HTR-8/SVneo (cell line): ENCODE measurements around the gene KIAA1549.
A peak's percentile ranks its signal among the peaks of the same experiment; 100 is the strongest.
"Not testable (repeated sequence)": the region's sequence is repeated elsewhere in the genome, so short reads cannot be mapped to it uniquely, and the experiment has no call there.

Experiments used
- DNase-seq: peaks from one replicate; pipeline ENCODE4 v3.0.0; 2011; ENCODE audit warnings: low spot score, mixed read lengths; ENCODE audit not compliant: insufficient read length
- FAIRE-seq: peaks from 2 replicates; lab custom pipeline; 2011; peaks lifted over from hg19 to GRCh38; lab: Jason Lieb, UNC

The KIAA1549 gene

GRCh38 chr7:138981332-138982203 lies at the start of gene KIAA1549:
KIAA1549 (minus strand) TSS chr7:138981389; CDS start chr7:138981269, 120 bp downstream.
- DNase-seq (peak; percentile 51), FAIRE-seq (no peak)

GRCh38 chr7:139029353-139029752 lies 48.2 kb upstream of the KIAA1549 start:
- FAIRE-seq, result no peak
- no peak for DNase-seq

- FAIRE-seq, result no peak
- DNase-seq, result no peak
These were observed 45.4 kb upstream of the KIAA1549 start for GRCh38 chr7:139026551-139026950.

DNA sequence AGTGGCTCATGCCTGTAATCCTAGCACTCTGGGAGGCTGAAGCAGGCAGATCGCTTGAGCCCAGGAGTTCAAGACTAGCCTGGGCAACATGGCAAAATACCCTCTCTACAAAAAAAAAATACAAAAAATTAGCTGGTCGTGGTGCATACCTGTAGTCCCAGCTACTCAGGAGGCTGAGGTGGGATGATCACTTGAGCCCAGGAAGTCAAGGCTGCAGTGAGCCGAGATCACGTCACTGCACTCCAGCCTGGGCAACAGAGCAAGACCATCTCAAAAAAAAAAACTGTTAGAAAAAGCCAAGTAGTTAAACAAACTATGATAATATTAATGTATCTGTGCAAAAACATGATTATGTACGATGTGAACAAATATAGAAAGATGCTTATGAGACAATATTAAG lies 44.7 kb upstream of the KIAA1549 start:
- DNase-seq, FAIRE-seq: not testable (repeated sequence)

- FAIRE-seq, result no peak
- DNase-seq, result no peak
These were observed 41.9 kb upstream of the KIAA1549 start for GRCh38 chr7:139023076-139023475.

DNA sequence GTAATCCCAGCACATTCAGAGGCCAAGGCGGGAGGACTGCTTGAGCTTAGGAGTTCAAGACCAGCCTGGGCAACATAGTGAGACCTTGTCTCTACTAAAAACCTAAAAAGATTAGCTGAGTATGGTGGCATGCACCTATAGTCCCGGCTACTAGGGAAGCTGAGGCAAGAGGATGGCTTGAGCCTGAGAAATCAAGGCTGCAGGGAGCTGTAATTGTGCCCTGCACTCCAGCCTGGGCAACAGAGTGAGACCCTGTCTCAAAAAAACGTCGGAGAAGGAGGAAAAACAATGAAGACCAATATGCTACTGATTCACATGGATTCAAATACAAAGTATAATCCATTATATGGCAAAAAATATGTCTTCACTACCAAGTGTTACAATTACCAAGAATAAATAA lies 41.1 kb upstream of the KIAA1549 start:
- DNase-seq (no peak), FAIRE-seq (no peak)

- DNase-seq (no peak), FAIRE-seq (no peak)
These were observed 37.7 kb upstream of the KIAA1549 start for GRCh38 chr7:139018910-139019309.

- no peak for FAIRE-seq
- DNase-seq, result peak; percentile 82
These were observed 35.8 kb upstream of the KIAA1549 start for GRCh38 chr7:139016931-139017511.

DNA sequence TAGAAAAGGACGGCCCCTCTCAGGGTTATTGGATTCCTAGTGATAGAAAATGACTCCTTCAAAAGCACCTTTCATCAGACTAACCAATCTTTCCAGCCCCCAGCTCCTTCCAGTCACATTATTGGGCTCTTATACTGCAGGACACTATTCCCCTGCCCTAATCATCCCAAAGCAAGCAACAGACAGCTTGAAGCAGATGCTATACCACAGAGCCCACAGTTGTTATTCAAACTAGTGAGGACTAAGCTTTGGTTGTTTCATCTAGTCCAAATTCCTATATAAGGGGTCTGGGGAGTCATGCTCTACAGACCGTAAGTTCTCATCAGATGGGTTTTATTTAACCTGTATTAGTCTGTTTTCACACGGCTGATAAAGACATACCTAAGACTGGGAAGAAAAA lies 30.2 kb upstream of the KIAA1549 start:
- FAIRE-seq, result no peak
- no peak for DNase-seq

- DNase-seq, result no peak
- no peak for FAIRE-seq
These were observed 23.3 kb upstream of the KIAA1549 start for GRCh38 chr7:139004321-139005090.

DNA sequence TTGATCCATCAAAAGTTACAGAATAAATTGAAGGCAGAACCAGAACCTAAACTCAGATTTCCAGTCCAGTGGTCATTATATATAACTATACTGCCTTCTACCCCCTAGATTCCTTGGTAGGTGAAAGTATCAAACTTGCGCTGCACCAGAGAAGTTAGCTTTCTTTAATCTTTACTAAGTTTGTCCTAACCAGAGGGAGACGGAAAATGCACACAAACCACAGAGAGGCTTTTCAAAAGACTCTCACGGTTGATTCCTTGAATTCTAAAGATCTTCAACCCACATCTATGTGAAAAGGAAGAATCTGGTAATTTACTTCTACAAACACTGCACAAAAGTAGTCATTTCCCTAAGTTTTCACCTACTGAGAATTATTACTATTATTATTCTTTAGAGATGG lies 18.2 kb upstream of the KIAA1549 start:
- DNase-seq (no peak), FAIRE-seq (no peak)

GRCh38 chr7:138992052-138992531 lies 10.9 kb upstream of the KIAA1549 start:
- FAIRE-seq (no peak), DNase-seq (no peak)

- FAIRE-seq, result no peak
- no peak for DNase-seq
These were observed 6.5 kb upstream of the KIAA1549 start for GRCh38 chr7:138987686-138988085.

DNA sequence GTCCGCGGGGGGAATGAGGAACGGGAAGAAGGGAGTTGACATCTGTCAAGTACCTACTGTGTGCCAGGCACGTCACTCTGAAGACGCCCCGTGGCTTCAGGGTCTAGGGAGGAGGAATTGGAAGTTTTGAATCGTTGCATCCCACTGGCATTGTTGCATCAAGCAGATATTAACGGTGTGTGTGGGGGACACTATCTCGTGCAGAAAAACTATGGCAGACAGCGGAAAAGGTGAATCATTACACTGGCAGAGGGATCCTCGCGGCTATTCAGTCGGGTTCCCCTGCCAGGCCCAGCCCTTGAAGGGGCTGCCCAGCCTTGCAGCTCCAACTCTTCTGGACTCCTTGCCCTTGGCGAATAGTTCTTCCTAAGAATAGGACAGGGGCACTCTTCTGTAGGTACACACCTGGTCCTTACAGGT lies 1.0 kb upstream of the KIAA1549 start:
- FAIRE-seq, result no peak
- DNase-seq, result no peak

DNA sequence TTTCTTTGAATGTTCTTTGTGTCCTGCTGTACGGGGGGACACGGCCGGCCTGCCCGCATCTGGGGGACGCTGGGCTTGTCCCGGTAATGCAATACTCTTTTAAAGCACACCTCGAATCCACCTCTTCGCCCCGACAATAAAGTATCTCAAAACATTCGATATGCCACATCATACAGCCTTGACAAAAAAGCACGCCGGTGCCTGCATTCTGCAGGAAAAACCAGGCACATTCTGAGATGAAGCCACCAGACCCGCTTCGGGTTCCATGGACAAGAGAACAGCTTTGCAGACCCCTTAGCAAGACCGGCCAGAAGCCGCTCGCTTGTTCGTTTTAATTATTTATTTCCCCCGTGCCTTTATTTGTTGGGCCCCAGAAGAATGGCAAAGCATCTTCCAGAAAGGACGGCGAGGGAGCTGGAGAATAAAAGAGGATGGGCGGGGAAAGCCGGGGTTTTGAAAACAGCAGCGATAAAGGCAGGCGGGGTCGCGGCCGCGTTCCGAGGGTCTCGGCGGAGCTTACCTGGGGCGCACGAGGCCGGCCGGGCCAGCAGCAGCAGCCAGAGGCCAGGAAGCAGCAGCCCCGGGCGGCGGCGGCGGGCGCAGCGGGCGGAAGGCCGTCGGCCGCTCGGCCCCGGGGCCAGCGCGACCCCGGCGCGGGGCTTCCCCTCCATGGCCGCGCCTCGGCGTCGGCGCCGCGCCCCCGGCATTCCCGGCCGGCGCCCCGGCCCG lies 462 bp downstream of the KIAA1549 start:
- DNase-seq, result no peak

GRCh38 chr7:138979988-138980562 lies 1.1 kb downstream of the KIAA1549 start:
- DNase-seq (no peak), FAIRE-seq (no peak)

More for the DNA sequence above, 462 bp downstream of the KIAA1549 start:
- FAIRE-seq, result no peak

- FAIRE-seq, result no peak
- no peak for DNase-seq
These were observed 1.8 kb downstream of the KIAA1549 start for GRCh38 chr7:138979226-138979979.

DNA sequence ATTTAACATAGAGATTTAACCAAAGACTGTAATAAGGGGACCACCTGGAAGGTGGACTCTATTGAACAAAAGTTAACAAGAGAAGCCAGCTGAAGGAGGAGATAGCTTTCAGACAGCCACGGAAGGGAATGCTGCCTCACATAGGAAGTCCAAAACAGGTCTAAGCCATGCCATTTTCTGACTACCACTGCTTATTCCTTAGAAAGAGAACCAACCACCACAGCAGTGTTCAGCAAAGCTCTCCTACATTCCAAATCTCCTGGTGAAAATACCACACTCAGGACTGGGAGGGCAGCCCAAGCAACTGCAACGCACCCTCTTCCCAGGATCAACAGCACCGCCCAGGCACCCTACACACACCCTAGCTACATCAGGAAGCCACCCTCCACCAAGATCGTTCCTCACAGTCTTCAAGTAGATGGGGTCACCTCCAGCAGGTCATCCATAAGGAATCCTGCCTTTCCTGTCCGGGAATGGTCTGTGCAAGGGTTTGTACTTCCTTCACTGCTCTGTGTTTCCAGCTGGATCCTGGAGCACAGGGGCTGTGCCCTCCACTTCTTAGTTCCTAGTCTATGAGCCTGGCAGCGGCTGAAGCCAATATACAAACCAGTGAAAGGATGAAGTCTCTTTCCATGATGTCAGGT lies 2.5 kb downstream of the KIAA1549 start:
- FAIRE-seq, result no peak
- DNase-seq, result no peak
